T1000 (cell line): ENCODE measurements around the gene LPAR1.
"Not testable (repeated sequence)": the region's sequence is repeated elsewhere in the genome, so short reads cannot be mapped to it uniquely, and the experiment has no call there.

Experiments used
- DNase-seq: peaks from one replicate; lab custom pipeline; 2025; ENCODE audit warnings: mixed read lengths; lab: John Stamatoyannopoulos, UW

The LPAR1 gene

DNA sequence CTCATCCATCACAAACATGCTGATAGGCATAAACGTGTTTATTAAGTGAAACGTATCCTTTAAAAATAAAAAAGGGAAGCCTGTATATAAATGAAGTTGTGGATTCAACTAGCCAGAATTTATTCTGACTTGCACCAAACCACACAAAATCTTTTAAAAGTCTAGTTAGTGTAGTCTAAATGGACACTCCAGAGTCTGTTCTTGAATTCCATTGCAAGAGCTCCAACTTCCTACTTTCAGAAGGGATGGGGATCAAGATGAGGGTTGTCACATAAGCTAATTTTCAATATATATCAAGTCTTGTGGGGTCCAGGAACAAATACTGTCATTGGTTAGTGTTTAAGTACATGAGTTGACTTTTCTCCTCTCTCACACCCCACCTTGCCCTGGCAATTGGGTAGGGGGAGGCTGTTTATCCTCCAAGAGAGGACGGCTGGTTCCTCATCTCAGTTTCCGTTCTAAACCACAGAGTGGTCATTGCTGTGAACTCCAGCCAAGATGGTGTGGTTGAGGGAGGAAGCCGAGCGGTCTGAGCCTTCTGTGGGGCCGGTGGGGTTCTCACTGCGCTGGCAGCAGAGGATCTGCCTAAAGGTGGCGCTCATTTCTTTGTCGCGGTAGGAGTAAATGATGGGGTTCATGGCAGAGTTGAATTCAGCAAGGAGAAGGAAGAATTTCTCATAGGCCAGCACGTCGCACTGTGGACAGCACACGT lies 163.2 kb downstream of the LPAR1 start:
- DNase-seq = no peak

- no peak for DNase-seq
Measured at GRCh38 chr9:110872920-110873319, 165.3 kb downstream of the LPAR1 start.

GRCh38 chr9:110871736-110872135 lies 166.5 kb downstream of the LPAR1 start:
- no peak for DNase-seq

DNA sequence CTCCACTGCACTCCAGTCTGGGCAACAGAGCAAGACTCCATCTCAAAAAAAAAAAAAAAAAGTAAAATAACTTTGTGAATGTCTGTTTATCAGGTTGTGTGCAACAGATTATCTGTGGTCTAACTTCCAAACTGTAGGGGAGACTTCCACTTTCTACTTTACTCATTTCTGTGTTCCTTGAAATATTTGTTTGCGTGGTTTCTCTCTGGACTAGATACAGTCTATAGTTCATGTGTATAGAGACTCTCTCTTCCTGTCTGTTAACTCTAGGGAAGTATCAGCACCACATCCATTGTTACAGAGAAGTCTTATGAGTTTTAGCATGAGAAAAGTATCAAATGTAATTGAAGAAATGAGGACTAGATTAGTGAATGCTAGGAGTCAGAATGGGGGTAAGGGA lies 168.3 kb downstream of the LPAR1 start:
- DNase-seq = no peak

- DNase-seq = no peak
Measured at GRCh38 chr9:110864011-110864410, 174.3 kb downstream of the LPAR1 start.

DNA sequence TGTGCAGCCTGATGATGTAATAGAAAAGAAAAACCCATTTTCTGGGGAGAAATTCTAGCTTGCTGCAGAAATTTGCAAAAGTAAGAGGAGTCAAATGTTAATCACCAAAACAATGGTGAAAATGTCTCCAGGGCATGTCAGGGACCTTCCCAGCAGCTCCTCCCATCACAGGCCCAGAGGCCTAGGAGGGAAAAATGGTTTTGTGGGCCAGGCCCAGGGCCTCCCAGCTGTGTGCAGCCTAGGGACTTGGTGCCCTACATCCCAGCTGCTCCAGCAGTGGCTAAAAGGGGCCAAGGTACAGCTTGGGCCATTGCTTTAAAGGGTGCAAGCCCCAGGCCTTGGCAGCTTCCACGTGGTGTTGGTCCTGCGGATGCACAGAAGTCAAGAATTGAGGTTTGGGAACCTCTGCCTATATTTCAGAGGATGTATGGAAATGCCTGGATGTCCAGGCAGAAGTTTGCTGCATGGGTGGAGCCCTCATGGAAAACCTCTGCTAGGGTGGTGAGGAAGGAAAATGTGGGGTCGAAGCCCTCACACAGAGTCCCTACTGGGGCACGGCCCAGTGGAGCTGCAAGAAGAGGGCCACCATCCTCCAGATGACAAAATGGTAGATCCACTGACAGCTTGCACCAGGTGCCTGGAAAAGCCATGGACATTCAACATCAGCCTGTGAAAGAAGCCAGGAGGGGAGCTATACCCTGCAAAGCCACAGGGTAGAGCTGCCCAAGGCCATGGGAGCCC lies 176.7 kb downstream of the LPAR1 start:
- not testable (repeated sequence) for DNase-seq

DNA sequence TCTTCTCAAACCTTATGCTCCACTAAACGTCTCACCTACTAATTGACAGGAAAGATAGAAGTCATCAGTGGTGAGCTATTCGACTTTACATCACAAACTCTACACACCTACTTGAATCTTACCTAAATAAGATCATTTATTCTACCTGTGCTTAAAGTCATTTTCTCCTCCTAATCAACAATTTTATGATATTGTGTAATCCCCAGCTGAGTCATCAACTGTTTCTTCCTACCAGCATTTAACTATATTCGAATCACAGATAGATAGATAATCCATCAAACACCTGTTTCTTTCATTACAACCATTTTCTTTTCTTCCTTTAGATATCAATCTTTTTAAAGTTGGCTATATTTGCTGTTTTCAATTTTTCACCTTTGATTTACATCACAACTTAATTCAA lies 181.5 kb downstream of the LPAR1 start:
- no peak for DNase-seq

- no peak for DNase-seq
Measured at GRCh38 chr9:110850401-110851135, 187.7 kb downstream of the LPAR1 start.

GRCh38 chr9:110847671-110848070 lies 190.6 kb downstream of the LPAR1 start:
- DNase-seq = no peak

DNA sequence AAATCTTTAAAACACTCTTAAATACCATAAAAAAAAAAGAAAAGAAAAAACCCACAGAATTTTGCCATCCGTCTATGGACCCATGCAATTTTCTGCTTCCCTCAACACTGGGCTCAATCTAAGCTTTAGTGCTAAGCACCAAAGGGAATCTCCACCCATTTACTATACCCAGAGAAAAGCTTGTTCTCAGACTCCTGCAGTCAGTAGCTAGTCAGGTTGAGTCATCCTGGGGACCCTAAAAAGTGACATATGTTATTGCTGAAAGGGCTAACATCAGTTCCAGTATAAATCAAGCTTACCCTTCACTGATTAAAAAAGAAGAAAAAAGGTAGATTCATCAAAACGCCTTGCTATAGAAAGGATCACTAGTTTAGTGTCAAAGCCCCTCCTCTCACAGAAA lies 192.1 kb downstream of the LPAR1 start:
- DNase-seq = no peak

GRCh38 chr9:110844121-110844520 lies 194.1 kb downstream of the LPAR1 start:
- no peak for DNase-seq

DNA sequence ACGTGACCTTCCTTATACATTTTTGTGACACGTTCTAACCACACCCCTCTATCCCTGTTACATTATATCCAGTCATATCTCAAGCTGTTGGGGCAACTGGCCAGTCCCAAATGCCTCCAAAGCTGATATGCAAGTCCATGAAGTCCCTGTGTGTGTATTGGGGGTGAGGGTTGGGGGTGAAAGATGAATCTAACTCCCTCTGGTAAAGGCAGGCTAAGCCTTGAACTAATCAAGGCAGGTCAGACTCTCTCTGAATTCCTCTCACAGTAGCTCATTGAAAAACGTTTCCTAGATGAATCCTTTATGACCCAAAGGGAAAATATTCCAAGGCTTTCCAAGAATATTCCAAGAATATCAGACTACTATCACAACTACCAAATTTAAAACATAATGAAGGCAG lies 195.3 kb downstream of the LPAR1 start:
- no peak for DNase-seq

- no peak for DNase-seq
Measured at GRCh38 chr9:110842169-110842568, 196.1 kb downstream of the LPAR1 start.

- no peak for DNase-seq
Measured at GRCh38 chr9:110837401-110838005, 200.8 kb downstream of the LPAR1 start.

- DNase-seq = no peak
Measured at GRCh38 chr9:110835859-110836271, 202.4 kb downstream of the LPAR1 start.

- DNase-seq = peak; percentile 20
Measured at GRCh38 chr9:110835404-110835803, 202.9 kb downstream of the LPAR1 start.

GRCh38 chr9:110832926-110833325 lies 205.3 kb downstream of the LPAR1 start:
- no peak for DNase-seq

DNA sequence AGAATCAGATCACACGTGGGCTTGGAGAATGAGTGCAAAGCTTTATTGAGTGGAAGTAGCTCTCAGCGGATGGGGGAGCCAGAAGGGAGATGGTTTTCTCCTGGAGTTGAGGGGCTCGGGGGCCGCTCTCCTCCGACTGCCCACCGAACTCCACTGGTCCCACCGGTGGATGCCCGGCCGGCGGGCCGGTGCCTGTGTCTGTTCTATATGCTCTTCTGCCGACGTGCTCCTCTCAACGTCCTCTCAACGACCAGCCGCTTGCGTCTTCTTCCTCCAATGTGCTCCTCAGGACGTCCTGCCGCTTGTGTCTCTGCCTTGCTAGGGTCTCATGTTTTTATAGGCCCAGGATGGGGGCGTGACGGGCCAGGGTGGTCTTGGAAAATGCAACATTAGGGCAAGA lies 207.8 kb downstream of the LPAR1 start:
- DNase-seq = no peak

DNA sequence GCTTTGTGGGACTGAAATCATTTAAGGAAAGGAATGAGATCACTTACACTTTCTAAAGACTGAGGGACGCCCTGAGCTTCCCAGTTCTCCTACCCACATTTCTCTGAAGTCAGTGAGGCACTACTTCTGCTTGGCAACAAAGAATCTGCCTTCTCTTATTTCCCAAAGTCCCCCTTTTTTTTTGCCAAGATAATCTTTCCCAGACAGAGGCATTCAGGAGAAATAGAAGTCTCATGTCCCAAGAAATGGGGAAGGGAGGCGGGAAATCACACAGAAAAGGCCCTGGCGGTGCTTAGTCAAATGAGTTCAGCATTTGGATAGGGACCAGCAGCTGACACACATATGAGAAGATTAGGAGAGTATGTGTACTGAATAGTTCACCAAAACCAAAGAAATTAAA lies 210.0 kb downstream of the LPAR1 start:
- no peak for DNase-seq

- not testable (repeated sequence) for DNase-seq
Measured at GRCh38 chr9:110826400-110826799, 211.9 kb downstream of the LPAR1 start.

DNA sequence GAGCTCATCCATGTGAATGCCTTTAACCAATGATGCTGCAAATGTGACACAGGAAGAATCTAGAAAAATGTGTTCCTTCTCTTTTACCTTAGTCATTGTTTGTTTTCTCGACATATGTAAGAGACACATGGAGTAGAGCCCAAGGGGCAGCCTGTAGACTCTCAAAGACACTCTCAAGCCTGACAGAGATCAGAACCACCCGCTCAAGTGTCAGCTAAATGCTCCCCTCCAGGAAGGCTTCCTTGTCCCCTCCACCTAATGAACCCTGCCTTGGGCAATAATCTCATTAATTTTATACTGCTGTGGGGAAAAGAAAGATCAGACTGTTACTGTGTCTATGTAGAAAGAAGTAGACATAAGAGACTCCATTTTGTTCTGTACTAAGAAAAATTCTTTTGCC lies 212.3 kb downstream of the LPAR1 start:
- DNase-seq = no peak

GRCh38 chr9:110825129-110825528 lies 213.1 kb downstream of the LPAR1 start:
- not testable (repeated sequence) for DNase-seq
